Inferior parietal cortex (tissue), 1 donor: ENCODE measurements around the gene ZBTB45.
"Not testable (repeated sequence)": the region's sequence is repeated elsewhere in the genome, so short reads cannot be mapped to it uniquely, and the experiment has no call there.

Source experiments
- DNase-seq: peaks from one replicate; pipeline ENCODE4 v3.0.0-alpha.2; 2016; ENCODE audit errors: extremely low spot score

The ZBTB45 gene

GRCh38 chr19:58474997-58475713 is 44.5 kb downstream of the ZBTB45 start:
- DNase-seq: peak; percentile 6

- DNase-seq: no peak
Measured at GRCh38 chr19:58474291-58474996, 45.2 kb downstream of the ZBTB45 start.

- DNase-seq: no peak
Measured at GRCh38 chr19:58473775-58474174, 45.8 kb downstream of the ZBTB45 start.

GRCh38 chr19:58471736-58472135 is 47.9 kb downstream of the ZBTB45 start:
- no peak for DNase-seq

- not testable (repeated sequence) for DNase-seq
Measured at GRCh38 chr19:58470837-58471543, 48.6 kb downstream of the ZBTB45 start.

GRCh38 chr19:58469241-58470013 is 50.2 kb downstream of the ZBTB45 start:
- no peak for DNase-seq

GRCh38 chr19:58468216-58468839 is 51.3 kb downstream of the ZBTB45 start:
- no peak for DNase-seq

GRCh38 chr19:58466760-58467589 is 52.6 kb downstream of the ZBTB45 start, which contains the start of gene ZNF324:
Gene ZNF324 (plus strand): TSS chr19:58467080. CDS start chr19:58469186, 2,106 bp downstream.
- peak; percentile 99 for DNase-seq

- no peak for DNase-seq
Measured at GRCh38 chr19:58466089-58466759, 53.4 kb downstream of the ZBTB45 start.
